ENCODE results near the gene KANSL1. TPM values are rescaled to one million over a fixed set of nuclear protein-coding genes. Genes with fewer than 3 reads are reported as not detected.
A peak's percentile ranks its signal among the peaks of the same experiment; 100 is the strongest.

Gene KANSL1
- total RNA-seq, 1 experiment from 2014 or later, result 67.1 TPM

GRCh38 chr17:46059486-46059885, 133.7 kb downstream of the KANSL1 start:
- no TSS peak for BruUV-seq (replicated peaks)
- TF ChIP-seq CTCF (IDR thresholded peaks at IDR 0.05; ENCODE audit: unreplicated experiment), result no peak
- Mint-ChIP-seq H3K27ac (ENCODE audit: low read depth, unreplicated experiment) (no peak overlapping the region), H3K4me1 (ENCODE audit: insufficient read depth, unreplicated experiment) (peaks cover 17% of the 10 kb centered on the region), H3K36me3 (ENCODE audit: insufficient read depth, unreplicated experiment) (peaks cover 65% of the 10 kb centered on the region), H3K4me3 (ENCODE audit: unreplicated experiment) (no peak overlapping the region), H3K9me3 (ENCODE audit: unreplicated experiment) (no peaks in the 10 kb centered on the region), H3K27me3 (ENCODE audit: insufficient read depth, unreplicated experiment) (no peaks in the 10 kb centered on the region)
- ChIA-PET POLR2A (interaction anchor here (2.0 to 2.3 kb wide), 2 partner anchors 8 to 134 kb away, joined by 5 to 8 read pairs; partner anchors contain the start of gene KANSL1), CTCF (interaction anchor here (0.6 to 3.4 kb wide), 4 partner anchors 15 to 885 kb away, joined by 3 to 16 read pairs (median 7); partner anchors contain the start of gene KANSL1)
- no peak for DNase-seq (ENCODE audit: unreplicated experiment)
- intact Hi-C loops (cut with micrococcal nuclease), result no loop called here

- no TSS peak for BruUV-seq (replicated peaks)
- H3K36me3 Mint-ChIP-seq (ENCODE audit: insufficient read depth, unreplicated experiment), result peaks cover 65% of the 10 kb centered on the region
- H3K27me3 Mint-ChIP-seq (ENCODE audit: insufficient read depth, unreplicated experiment), result no peaks in the 10 kb centered on the region
- no peak for TF ChIP-seq CTCF (IDR thresholded peaks at IDR 0.05; ENCODE audit: unreplicated experiment)
- no peak overlapping the region for H3K4me3 Mint-ChIP-seq (ENCODE audit: unreplicated experiment)
- ChIA-PET CTCF (interaction anchor here (0.7 to 3.4 kb wide), 4 partner anchors 12 to 136 kb away, joined by 3 to 16 read pairs (median 8); partner anchors contain the start of gene KANSL1), POLR2A (interaction anchor here (0.7 to 2.9 kb wide), 6 partner anchors 10 to 144 kb away, joined by 3 to 12 read pairs (median 6); partner anchors contain the start of gene KANSL1)
- H3K4me1 Mint-ChIP-seq (ENCODE audit: insufficient read depth, unreplicated experiment), result peaks cover 6% of the 10 kb centered on the region
- intact Hi-C loops (cut with micrococcal nuclease), result no loop called here
- DNase-seq (ENCODE audit: unreplicated experiment), result no peak
- no peaks in the 10 kb centered on the region for H3K9me3 Mint-ChIP-seq (ENCODE audit: unreplicated experiment)
- no peak overlapping the region for H3K27ac Mint-ChIP-seq (ENCODE audit: low read depth, unreplicated experiment)
These were observed 135.9 kb downstream of the KANSL1 start for GRCh38 chr17:46057366-46057765.

- no TSS peak for BruUV-seq (replicated peaks)
- Mint-ChIP-seq H3K4me3 (ENCODE audit: unreplicated experiment) (no peak overlapping the region), H3K9me3 (ENCODE audit: unreplicated experiment) (no peaks in the 10 kb centered on the region), H3K4me1 (ENCODE audit: insufficient read depth, unreplicated experiment) (peaks cover 9% of the 10 kb centered on the region), H3K27ac (ENCODE audit: low read depth, unreplicated experiment) (no peak overlapping the region), H3K27me3 (ENCODE audit: insufficient read depth, unreplicated experiment) (no peaks in the 10 kb centered on the region), H3K36me3 (ENCODE audit: insufficient read depth, unreplicated experiment) (peaks cover 69% of the 10 kb centered on the region)
- CTCF ChIA-PET, result interaction anchor here (0.5 to 2.7 kb wide), 4 partner anchors 12 to 154 kb away, joined by 3 to 11 read pairs (median 4); partner anchors contain the start of gene KANSL1
- intact Hi-C loops (cut with micrococcal nuclease), result no loop called here
- POLR2A ChIA-PET, result interaction anchor here (0.7 to 2.9 kb wide), 5 partner anchors 9 to 144 kb away, joined by 3 to 12 read pairs (median 6); partner anchors contain the start of gene KANSL1
- TF ChIP-seq CTCF (IDR thresholded peaks at IDR 0.05; ENCODE audit: unreplicated experiment), result no peak
- peak; percentile 60 for DNase-seq (ENCODE audit: unreplicated experiment)
These were observed 136.4 kb downstream of the KANSL1 start for GRCh38 chr17:46056800-46057304.

- Mint-ChIP-seq H3K4me1 (ENCODE audit: insufficient read depth, unreplicated experiment) (peaks cover 12% of the 10 kb centered on the region), H3K4me3 (ENCODE audit: unreplicated experiment) (no peak overlapping the region), H3K27me3 (ENCODE audit: insufficient read depth, unreplicated experiment) (no peaks in the 10 kb centered on the region), H3K9me3 (ENCODE audit: unreplicated experiment) (no peaks in the 10 kb centered on the region), H3K27ac (ENCODE audit: low read depth, unreplicated experiment) (no peak overlapping the region), H3K36me3 (ENCODE audit: insufficient read depth, unreplicated experiment) (peaks cover 74% of the 10 kb centered on the region)
- no TSS peak for BruUV-seq (replicated peaks)
- TF ChIP-seq CTCF (IDR thresholded peaks at IDR 0.05; ENCODE audit: unreplicated experiment), result no peak
- intact Hi-C loops (cut with micrococcal nuclease), result no loop called here
- peak; percentile 17 for DNase-seq (ENCODE audit: unreplicated experiment)
- ChIA-PET CTCF (interaction anchor here (0.6 to 1.0 kb wide), 2 partner anchors 9 to 160 kb away, joined by 3 to 5 read pairs; no protein-coding TSS in a partner anchor), POLR2A (interaction anchor here (0.6 to 1.4 kb wide), 2 partner anchors 25 to 139 kb away, joined by 3 to 5 read pairs; partner anchors contain the start of gene KANSL1)
These were observed 139.2 kb downstream of the KANSL1 start for GRCh38 chr17:46053911-46054534.
